ENCODE data around the gene STX8. TPM values are rescaled to one million over a fixed set of nuclear protein-coding genes. Genes with fewer than 3 reads are reported as not detected.
"Not testable (repeated sequence)": the region's sequence is repeated elsewhere in the genome, so short reads cannot be mapped to it uniquely, and the experiment has no call there.

The STX8 gene
- total RNA-seq, 4 donors from 2014 or later, result 38.8 to 102 (median 68.5) TPM

GRCh38 chr17:9465210-9465921 is 110.3 kb downstream of the STX8 start:
- peaks cover 0 to 7% (median 0%) of the 10 kb centered on the region in 4 donors for H3K4me1 ChIP-seq
- H3K4me3 ChIP-seq, result no peak overlapping the region
- peak in 1 of 3 donors; percentile 32 for DNase-seq
- H3K27ac ChIP-seq, result no peak overlapping the region
- no peaks in the 10 kb centered on the region for H3K27me3 ChIP-seq
- no peaks in the 10 kb centered on the region for H3K9me3 ChIP-seq
- TF ChIP-seq, protein P1, sequence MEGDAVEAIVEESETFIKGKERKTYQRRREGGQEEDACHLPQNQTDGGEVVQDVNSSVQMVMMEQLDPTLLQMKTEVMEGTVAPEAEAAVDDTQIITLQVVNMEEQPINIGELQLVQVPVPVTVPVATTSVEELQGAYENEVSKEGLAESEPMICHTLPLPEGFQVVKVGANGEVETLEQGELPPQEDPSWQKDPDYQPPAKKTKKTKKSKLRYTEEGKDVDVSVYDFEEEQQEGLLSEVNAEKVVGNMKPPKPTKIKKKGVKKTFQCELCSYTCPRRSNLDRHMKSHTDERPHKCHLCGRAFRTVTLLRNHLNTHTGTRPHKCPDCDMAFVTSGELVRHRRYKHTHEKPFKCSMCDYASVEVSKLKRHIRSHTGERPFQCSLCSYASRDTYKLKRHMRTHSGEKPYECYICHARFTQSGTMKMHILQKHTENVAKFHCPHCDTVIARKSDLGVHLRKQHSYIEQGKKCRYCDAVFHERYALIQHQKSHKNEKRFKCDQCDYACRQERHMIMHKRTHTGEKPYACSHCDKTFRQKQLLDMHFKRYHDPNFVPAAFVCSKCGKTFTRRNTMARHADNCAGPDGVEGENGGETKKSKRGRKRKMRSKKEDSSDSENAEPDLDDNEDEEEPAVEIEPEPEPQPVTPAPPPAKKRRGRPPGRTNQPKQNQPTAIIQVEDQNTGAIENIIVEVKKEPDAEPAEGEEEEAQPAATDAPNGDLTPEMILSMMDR (IDR thresholded peaks at IDR 0.05), result no peak
- no peak for TF ChIP-seq POLR2A (IDR thresholded peaks at IDR 0.05)
- no peaks in the 10 kb centered on the region for H3K36me3 ChIP-seq

DNA sequence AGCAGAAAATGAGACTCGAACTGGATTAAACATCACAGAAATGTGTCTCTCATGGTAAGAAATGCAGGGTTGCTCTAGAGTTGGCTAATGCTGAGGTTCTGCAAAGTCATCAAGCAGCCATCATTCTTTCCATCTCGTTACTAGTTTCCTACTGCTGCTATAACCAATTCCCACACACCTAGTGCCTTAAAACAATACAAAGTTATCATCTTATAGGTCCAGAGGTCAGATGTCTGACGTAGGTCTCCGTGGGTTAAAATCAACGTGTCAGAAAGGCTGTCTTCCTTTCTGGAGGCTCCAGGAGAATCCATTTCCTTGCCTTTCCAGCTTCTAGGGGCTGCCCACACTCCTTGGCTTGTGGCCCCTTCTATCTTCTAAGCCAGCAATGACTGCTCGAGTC is 118.6 kb downstream of the STX8 start:
- H3K9me3 ChIP-seq, result no peaks in the 10 kb centered on the region
- no peaks in the 10 kb centered on the region for H3K36me3 ChIP-seq
- H3K27ac ChIP-seq, result peak overlapping the region in 1 of 4 donors; percentile 54
- peaks cover 0 to 6% (median 0%) of the 10 kb centered on the region in 4 donors for H3K4me1 ChIP-seq
- no peak overlapping the region for H3K4me3 ChIP-seq
- peak in 1 of 3 donors; percentile 45 for DNase-seq
- no peaks in the 10 kb centered on the region for H3K27me3 ChIP-seq
- no peak for TF ChIP-seq POLR2A (IDR thresholded peaks at IDR 0.05)
- TF ChIP-seq, protein P1 (IDR thresholded peaks at IDR 0.05), result no peak

- Histone ChIP-seq H3K27me3 (no peaks in the 10 kb centered on the region), H3K4me3 (no peak overlapping the region), H3K27ac (peak overlapping the region in 3 of 4 donors; percentile 30 to 73 (median 54)), H3K4me1 (peaks cover 0 to 6% (median 0%) of the 10 kb centered on the region in 4 donors), H3K9me3 (no peaks in the 10 kb centered on the region), H3K36me3 (no peaks in the 10 kb centered on the region)
- no peak for TF ChIP-seq POLR2A (IDR thresholded peaks at IDR 0.05)
- TF ChIP-seq, protein P1 (IDR thresholded peaks at IDR 0.05), result no peak
- DNase-seq, result peak in 1 of 3 donors; percentile 79
Measured at GRCh38 chr17:9456330-9456729, 119.3 kb downstream of the STX8 start.

DNA sequence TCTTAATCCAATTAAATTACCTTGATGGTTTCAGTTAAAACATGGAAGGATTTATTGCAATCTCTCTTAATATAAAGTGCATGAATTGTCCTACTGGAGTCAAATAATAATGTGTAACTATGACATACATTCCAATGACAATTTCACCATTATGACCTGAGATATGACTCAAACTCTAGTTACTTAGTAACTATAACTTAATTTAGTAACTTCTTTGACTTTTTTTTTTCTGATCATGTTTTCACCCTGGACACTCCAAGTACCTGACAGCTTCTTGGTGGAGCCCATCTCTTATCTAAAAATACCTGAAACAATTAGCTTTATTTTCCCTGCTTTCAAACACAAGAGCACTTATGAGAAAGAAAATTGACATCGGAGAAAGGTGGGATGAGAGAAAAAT is 123.7 kb downstream of the STX8 start:
- H3K27ac ChIP-seq, result no peak overlapping the region
- no peaks in the 10 kb centered on the region for H3K27me3 ChIP-seq
- no peaks in the 10 kb centered on the region for H3K9me3 ChIP-seq
- H3K36me3 ChIP-seq, result no peaks in the 10 kb centered on the region
- no peak overlapping the region for H3K4me3 ChIP-seq
- TF ChIP-seq, protein P1 (IDR thresholded peaks at IDR 0.05), result no peak
- TF ChIP-seq POLR2A (IDR thresholded peaks at IDR 0.05), result no peak
- H3K4me1 ChIP-seq, result peaks cover 0 to 6% (median 0%) of the 10 kb centered on the region in 4 donors
- DNase-seq, result no peak

- H3K4me1 ChIP-seq, H3K4me3 ChIP-seq, H3K27ac ChIP-seq, H3K27me3 ChIP-seq, H3K36me3 ChIP-seq, H3K9me3 ChIP-seq, DNase-seq: not testable (repeated sequence)
Measured at GRCh38 chr17:9447298-9447697, 128.3 kb downstream of the STX8 start.

- TF ChIP-seq POLR2A (IDR thresholded peaks at IDR 0.05), result no peak
- TF ChIP-seq, protein P1 (IDR thresholded peaks at IDR 0.05), result no peak
Measured at GRCh38 chr17:9446528-9446927, 129.1 kb downstream of the STX8 start.

More at GRCh38 chr17:9446528-9446927, 129.1 kb downstream of the STX8 start:
- no peaks in the 10 kb centered on the region for H3K36me3 ChIP-seq
- DNase-seq, result no peak
- H3K4me3 ChIP-seq, result no peak overlapping the region
- H3K27me3 ChIP-seq, result no peaks in the 10 kb centered on the region
- no peaks in the 10 kb centered on the region for H3K9me3 ChIP-seq
- H3K27ac ChIP-seq, result no peak overlapping the region
- H3K4me1 ChIP-seq, result no peaks in the 10 kb centered on the region

Measured in Peyer's patch (tissue), 4 donors.